NOMO-1 treated with DMSO at 0.1 percent for 48 hours (cell line): ENCODE results near the gene TTC3.
A peak's percentile ranks its signal among the peaks of the same experiment; 100 is the strongest.

Experiments used
- DNase-seq: peaks from one replicate; lab custom pipeline; 2025; ENCODE audit not compliant: unreplicated experiment; lab: John Stamatoyannopoulos, UW

Gene TTC3

GRCh38 chr21:37058261-37058660 is 14.8 kb upstream of the TTC3 start:
- peak; percentile 45 for DNase-seq

DNA sequence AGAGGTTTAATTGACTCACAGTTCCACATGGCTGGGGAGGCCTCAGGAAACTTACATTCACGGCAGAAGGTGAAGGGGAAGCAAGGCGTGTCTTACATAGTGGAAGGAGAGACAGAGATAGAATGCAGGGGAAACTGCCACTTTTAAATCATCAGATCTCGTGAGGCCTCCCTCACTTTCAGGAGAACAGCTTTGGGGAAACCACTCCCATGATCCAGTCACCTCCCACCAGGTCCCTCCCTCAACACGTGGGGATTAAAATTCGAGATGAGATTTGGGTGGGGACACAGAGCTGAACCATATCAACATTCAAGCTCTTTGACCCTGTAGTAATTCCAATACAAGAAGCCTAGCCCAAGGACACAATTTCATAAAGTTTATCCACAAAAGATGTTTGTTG is 13.9 kb upstream of the TTC3 start:
- no peak for DNase-seq

DNA sequence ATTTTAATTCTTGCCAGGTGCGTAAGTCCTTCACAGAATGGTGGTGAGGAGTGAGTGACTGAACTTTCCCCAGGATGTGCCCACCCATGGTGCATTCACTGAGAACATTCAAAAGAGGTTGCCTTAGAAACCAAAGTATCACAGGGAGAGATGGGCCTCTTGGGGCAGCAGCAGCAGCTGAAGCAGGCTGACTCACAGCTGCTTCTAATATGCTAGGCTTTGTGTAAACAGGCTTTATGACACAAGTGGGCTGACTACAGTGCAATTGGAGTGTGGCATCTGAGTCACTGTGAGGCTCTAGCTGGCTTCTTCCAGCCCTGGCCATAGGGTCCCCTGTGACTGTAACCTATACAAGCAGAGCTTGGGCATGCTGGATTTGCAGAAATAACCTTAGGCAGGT is 12.8 kb upstream of the TTC3 start:
- no peak for DNase-seq

- DNase-seq = no peak
Observed at GRCh38 chr21:37061926-37062592, 11.0 kb upstream of the TTC3 start.

DNA sequence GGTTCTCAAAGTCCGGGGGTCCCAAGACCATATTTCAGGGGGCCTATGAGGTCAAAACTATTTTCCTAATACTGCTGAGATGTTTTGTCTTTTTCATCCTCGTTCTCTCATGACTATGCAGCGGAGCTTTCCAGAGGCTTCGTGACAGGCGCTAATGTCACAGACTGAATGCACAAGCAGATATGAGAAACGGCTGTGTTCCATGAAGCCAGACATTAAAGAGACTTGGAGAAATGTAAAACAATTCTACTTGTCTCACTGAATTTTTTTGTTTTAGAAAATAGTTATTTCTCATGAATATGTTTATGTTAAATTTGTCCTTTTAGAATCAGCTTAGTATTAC is 10.5 kb upstream of the TTC3 start:
- DNase-seq = no peak

DNA sequence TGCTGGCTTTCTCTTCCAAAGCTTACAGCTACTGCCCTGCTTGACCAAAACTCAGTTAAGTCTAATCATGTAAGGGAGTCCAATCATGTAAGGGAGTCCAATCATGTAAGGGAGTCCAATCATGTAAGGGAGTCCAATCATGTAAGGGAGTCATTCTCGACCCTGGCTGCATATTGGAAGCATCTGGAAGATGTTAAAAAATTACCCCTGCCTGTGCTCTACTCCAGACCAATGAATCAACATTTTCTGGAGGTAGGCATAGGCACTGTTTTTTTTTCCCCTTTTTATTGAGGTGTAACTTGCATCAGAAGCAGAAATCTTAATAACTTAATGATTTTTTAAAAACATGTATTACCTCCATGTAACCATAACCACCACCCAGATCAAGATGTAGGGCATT is 9.6 kb upstream of the TTC3 start:
- no peak for DNase-seq

DNA sequence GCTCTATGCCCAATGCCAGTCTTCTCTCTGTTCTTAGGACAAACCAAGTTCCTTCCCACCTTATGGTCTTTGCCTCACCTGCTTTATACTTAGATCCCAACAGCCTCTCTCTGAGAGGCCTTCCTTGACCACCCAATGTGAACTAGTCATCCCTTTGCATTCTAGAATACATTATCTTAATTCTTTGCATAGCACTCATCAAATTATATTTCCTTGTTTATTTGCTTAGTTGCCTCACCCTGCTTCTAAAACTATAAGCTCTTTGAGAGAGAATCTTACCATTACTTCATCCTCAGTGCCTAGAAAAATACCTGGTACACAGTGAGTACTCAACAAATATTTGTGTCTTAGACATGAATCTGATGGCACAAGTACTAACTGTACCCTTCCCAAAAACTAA is 8.2 kb upstream of the TTC3 start:
- DNase-seq = no peak

GRCh38 chr21:37065561-37066177 is 7.4 kb upstream of the TTC3 start:
- no peak for DNase-seq

DNA sequence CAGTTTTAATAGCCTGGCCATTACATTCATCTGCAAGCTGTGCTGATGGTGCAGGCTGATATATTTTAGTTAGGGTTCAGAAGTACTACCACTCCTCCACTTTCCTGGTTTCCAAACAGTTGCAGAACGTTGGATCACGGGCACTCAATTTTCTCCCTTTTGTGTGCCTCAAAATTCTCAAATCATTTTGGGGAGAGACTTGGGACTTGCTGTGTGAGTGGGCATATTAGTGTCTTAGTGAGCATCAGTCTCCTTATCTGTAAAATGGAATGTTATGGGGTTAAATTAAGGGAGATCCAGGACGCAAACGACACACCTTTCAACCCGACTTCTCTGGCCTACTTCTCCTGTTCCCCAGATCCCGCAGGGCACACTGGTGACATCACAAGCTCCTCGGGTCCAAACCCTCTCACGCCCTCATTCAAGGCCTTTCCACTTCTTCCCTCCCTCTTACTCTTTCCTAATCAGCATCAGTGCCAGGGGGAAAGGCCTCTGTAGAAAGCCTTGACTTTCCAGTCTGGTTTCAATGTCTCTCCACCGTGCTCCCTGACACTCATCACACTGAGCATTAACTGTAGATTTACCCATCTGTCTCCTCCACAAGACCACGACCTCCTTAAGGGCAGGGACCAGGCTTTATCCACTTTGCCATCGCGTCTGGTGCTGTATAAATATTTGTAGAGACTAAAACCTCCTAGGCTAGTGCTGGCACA is 1.3 kb upstream of the TTC3 start:
- DNase-seq = no peak

- peak; percentile 62 for DNase-seq
Observed at GRCh38 chr21:37072274-37072987, 623 bp upstream of the TTC3 start.

DNA sequence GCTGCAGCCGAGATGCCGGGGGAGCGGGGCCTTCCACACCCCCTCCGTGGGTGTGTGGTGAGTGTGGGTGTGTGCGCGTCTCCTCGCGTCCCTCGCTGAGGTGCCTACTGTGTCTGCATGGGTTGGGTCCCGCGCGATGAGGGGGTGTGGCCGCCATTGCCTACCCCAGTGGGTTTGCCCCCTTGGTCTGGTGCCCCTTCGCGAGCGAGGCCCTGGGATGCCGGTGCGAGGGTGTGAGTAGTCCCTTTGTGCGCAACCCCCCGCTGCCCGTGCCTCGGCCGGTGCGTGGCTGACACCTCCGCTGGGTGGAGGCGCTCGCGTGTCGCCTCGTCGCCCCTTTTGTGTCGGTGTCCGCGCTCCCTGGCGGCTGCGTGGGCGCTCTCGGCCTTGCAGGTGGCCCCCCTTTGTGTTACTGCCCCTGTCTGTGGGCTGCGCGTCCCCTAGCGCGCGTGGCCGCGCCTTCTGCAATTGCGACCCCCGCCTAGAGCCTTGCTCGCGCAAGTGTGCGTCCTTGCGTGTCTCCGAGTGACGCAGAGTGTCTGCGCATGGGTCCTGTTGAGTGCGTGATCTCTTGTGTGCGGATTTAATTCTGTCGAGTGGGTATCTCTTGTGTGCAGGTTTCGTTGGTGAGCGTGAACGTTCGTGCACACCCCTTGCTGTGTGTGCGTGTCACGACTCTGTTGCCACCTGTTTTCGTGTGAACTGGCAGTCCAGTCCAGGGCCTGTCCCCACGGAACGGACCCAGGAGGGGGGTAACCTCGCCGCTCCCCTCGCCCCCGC is 553 bp downstream of the TTC3 start:
- DNase-seq = peak; percentile 16

DNA sequence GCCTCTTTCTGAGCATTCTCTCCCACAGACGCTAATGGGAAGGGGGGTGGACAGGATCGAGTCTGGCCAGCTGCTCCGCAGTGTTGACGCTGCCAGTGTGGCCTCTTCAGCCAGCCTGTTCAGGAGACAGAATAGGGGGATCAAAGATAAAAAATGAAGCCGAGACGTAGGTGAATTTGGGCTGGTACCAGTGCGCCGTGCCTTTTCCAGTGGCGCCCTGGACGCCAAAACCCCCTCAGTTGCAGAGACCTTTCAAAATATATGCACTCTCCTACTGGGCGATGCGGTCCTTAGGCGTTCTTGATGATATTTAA is 1.1 kb downstream of the TTC3 start:
- DNase-seq = no peak

DNA sequence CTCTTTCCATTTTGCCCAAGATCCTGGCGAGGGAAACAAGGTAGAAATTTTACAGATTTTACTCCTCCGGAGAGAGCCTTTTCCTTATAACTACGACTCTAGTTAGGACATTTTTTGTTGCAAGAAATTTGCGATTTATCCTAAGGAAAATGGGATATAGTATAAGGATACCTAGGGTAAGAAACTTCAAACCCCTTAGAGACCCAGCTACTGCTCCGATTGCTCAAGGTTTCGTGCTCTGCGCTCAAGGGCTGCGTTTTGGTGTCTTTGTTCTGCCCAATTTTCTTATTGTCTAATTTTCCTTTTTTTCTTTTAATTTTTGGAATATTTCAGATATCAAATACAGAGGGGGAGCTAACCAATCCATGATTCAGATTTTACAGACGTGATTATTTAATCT is 1.5 kb downstream of the TTC3 start:
- DNase-seq = no peak

DNA sequence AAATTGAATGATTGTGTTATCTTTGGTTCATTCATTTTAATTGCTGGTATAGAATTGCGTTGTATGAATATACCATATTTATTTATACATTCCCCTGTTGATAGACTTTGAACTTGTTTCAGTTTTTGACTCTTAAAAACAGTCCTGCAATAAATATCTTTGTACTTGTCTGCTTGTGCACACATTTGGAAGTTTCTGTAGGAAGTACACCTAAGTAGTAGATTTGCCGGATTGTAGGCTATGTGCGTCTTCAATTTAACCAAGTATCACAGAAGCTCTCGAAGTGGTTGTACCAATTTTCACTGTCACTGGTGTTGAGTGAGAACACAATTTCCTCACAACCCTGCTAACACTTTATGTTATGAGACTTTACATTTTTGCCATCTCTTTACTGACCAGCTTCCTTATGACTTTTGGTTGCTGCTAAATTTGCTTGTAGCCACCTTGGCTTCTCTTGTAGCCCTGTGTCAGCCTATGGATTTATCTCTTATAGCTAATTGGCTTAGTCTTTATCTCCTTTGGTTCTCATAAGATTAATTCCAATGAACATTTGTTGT is 2.2 kb downstream of the TTC3 start:
- DNase-seq = no peak

- DNase-seq = no peak
Observed at GRCh38 chr21:37076087-37076850, 3.2 kb downstream of the TTC3 start.

DNA sequence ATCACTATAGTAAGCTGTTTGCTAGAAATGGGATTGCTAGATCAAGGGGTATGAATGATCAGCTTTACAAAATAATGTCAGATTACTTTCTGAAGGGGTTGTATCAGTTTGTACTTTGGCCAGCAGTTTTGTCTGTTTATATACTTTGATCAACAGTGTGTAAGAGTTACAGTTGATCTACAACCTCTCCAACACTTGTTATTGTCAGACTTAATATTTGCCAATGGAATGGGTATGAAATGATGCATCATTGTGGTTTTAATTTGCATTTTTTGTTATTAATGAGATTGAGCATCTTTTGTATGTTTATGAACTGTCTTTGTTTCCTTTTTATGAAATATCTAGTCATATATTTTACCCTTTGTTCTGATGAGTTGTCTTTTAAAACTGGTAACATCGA is 4.3 kb downstream of the TTC3 start:
- DNase-seq = no peak

- peak; percentile 80 for DNase-seq
Observed at GRCh38 chr21:37079211-37079824, 6.3 kb downstream of the TTC3 start.

DNA sequence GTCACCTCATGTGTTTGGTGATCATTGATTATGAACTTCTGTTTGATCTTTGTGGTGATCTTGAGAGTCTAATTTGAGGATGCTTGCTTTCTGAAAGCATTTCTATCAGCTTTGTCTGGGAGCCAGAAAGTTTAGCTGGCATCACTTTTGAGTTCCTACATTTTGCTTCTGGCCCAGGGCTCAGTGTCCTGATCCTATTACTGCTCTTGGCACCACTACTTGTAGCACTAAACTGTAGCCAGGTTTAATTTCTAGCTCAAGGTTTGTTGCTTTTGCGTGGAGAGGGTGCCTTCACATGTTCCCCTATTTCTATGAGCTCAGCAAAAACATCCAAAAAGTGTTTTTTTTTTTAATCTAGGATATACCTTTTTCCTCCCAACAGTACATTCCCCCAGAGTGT is 9.3 kb downstream of the TTC3 start:
- DNase-seq = no peak

GRCh38 chr21:37082856-37083528 is 9.9 kb downstream of the TTC3 start:
- no peak for DNase-seq
